ENCODE measurements around the gene DAB2IP. TPM values are rescaled to one million over a fixed set of nuclear protein-coding genes. Genes with fewer than 3 reads are reported as not detected.

DAB2IP gene
- total RNA-seq, 1 experiment from 2014 or later, result 17.0 TPM

DNA sequence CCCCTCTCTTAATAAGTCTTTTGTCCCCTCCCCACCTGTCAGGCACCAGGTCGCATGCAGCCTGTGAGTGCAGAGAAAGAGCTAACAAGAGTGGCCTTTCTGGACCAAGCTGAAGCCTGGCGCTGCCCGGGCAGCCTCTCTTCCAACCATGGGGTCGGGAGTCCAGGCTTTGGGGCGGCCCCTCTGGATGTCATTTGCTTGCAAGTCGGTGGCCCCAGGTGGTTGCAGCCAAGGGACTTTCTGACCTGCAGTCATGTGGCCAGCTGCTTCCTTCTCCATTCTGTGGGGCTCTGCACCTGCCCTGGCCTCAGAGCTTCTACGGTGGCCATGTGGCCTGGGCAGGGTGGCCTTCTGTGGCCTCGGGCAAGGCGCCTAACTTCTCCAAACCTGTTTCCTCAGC is 159.7 kb downstream of the DAB2IP start:
- POLR2A ChIA-PET, result no interaction called here
- CTCF ChIA-PET, result interaction anchor here (0.6 kb wide), 1 partner anchor 29 kb away, joined by 3 read pairs; no protein-coding TSS in a partner anchor

DNA sequence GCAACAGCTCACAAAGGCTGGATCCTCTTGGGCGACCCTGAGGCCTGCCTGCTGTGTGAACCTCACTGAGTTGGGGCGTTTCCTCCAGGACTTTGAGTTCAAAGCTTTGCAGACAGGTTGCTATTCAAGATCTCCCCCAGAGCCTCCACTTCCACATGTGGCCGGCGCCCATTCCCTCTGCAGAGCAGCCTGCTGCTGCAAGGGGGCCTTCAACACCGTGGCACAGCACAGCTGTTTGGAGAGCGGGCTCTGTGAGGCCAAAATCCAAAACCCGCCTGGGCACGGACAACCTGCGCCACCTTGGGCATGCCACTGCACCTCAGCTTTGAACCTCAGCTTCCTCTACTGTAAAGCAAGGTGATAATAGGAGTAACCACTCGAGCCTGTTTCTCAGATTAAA is 160.3 kb downstream of the DAB2IP start:
- ChIA-PET POLR2A (no interaction called here), CTCF (interaction anchor here (0.6 kb wide), 1 partner anchor 28 kb away, joined by 3 read pairs; no protein-coding TSS in a partner anchor)
- DNase-seq (ENCODE audit: unreplicated experiment), result no peak
- no peak overlapping the region for H3K4me3 Mint-ChIP-seq (ENCODE audit: unreplicated experiment)
- no peaks in the 10 kb centered on the region for H3K9me3 Mint-ChIP-seq (ENCODE audit: unreplicated experiment)
- intact Hi-C loops (cut with micrococcal nuclease), result no loop called here
- H3K27me3 Mint-ChIP-seq (ENCODE audit: insufficient read depth, unreplicated experiment), result no peaks in the 10 kb centered on the region
- no peaks in the 10 kb centered on the region for H3K4me1 Mint-ChIP-seq (ENCODE audit: insufficient read depth, unreplicated experiment)
- no peak overlapping the region for H3K27ac Mint-ChIP-seq (ENCODE audit: low read depth, unreplicated experiment)
- no TSS peak for BruUV-seq (replicated peaks)
- TF ChIP-seq, protein P1, sequence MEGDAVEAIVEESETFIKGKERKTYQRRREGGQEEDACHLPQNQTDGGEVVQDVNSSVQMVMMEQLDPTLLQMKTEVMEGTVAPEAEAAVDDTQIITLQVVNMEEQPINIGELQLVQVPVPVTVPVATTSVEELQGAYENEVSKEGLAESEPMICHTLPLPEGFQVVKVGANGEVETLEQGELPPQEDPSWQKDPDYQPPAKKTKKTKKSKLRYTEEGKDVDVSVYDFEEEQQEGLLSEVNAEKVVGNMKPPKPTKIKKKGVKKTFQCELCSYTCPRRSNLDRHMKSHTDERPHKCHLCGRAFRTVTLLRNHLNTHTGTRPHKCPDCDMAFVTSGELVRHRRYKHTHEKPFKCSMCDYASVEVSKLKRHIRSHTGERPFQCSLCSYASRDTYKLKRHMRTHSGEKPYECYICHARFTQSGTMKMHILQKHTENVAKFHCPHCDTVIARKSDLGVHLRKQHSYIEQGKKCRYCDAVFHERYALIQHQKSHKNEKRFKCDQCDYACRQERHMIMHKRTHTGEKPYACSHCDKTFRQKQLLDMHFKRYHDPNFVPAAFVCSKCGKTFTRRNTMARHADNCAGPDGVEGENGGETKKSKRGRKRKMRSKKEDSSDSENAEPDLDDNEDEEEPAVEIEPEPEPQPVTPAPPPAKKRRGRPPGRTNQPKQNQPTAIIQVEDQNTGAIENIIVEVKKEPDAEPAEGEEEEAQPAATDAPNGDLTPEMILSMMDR (IDR thresholded peaks at IDR 0.05; ENCODE audit: unreplicated experiment), result no peak
- H3K36me3 Mint-ChIP-seq (ENCODE audit: insufficient read depth, unreplicated experiment), result no peaks in the 10 kb centered on the region

More for the DNA sequence above, 159.7 kb downstream of the DAB2IP start:
- Mint-ChIP-seq H3K4me1 (ENCODE audit: insufficient read depth, unreplicated experiment) (no peaks in the 10 kb centered on the region), H3K9me3 (ENCODE audit: unreplicated experiment) (no peaks in the 10 kb centered on the region), H3K27ac (ENCODE audit: low read depth, unreplicated experiment) (no peak overlapping the region), H3K27me3 (ENCODE audit: insufficient read depth, unreplicated experiment) (no peaks in the 10 kb centered on the region), H3K36me3 (ENCODE audit: insufficient read depth, unreplicated experiment) (no peaks in the 10 kb centered on the region), H3K4me3 (ENCODE audit: unreplicated experiment) (no peak overlapping the region)
- intact Hi-C loops (cut with micrococcal nuclease), result no loop called here
- TF ChIP-seq, protein P1 (IDR thresholded peaks at IDR 0.05; ENCODE audit: unreplicated experiment), result no peak
- DNase-seq (ENCODE audit: unreplicated experiment), result no peak
- BruUV-seq (replicated peaks), result no TSS peak

DNA sequence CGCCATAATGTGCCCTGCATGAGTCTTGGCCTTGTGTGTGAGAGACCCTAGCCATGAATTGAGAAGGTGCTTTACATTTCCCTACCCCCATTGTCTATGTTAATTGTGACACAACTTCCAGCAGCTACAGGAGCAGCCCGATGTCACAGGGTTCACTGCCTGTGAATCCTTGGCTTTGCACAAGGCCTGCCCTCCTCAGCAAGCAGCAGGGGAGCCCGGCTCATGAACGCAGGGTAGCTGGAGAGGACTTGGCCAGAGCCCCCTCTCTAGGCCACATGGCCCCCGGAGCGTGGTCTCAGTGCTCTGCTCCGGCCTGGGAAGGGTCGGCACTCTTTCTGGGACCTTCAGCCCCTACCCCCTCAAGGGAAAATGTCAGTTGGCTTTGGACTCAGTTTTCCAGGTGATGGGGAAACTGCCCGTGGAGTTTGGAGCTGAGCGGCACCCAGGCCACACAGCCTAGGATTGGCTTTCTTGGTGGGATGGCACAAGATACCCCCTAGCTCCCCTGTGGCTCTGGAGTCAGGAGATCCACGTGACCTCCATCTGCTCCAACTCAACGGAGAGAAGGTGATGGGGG is 160.8 kb downstream of the DAB2IP start:
- TF ChIP-seq, protein P1 (IDR thresholded peaks at IDR 0.05; ENCODE audit: unreplicated experiment), result no peak
- Mint-ChIP-seq H3K9me3 (ENCODE audit: unreplicated experiment) (no peaks in the 10 kb centered on the region), H3K36me3 (ENCODE audit: insufficient read depth, unreplicated experiment) (no peaks in the 10 kb centered on the region), H3K4me1 (ENCODE audit: insufficient read depth, unreplicated experiment) (no peaks in the 10 kb centered on the region), H3K27me3 (ENCODE audit: insufficient read depth, unreplicated experiment) (no peaks in the 10 kb centered on the region), H3K4me3 (ENCODE audit: unreplicated experiment) (no peak overlapping the region), H3K27ac (ENCODE audit: low read depth, unreplicated experiment) (no peak overlapping the region)
- no peak for DNase-seq (ENCODE audit: unreplicated experiment)
- intact Hi-C loops (cut with micrococcal nuclease), result no loop called here
- CTCF ChIA-PET, result no interaction called here
- no TSS peak for BruUV-seq (replicated peaks)
- POLR2A ChIA-PET, result no interaction called here

DNA sequence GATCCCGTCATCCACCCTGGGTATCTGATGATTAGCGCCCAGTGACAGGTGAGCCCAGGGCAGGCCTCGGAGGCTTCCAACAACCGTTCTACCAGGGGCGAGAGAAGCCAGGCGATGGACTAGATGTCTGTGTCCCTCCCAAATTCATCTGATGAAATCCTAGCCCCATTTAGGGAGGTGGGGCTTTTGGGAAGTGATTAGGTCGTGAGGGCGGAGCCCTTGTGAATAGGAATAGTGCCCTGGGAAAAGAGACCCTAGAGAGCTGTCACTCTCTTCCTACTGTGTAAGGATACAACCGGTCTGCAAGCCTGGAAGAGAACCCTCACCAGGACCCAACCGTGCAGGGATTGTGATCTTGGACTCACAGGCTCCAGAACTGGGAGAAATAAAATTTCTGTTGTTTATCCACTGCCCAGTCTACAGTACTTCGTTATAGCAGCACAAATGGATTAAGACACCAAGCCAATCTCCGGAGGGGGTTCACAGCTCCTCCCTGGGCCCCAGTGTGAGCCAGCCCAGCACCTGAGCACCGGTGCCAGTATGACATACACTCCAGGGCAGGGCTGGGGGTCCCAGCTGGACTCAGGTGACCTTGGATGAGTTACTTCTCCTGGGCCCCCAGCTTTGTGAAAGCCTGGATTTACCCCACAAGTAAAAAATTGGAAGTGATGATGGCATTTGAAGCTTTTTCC is 162.2 kb downstream of the DAB2IP start:
- Mint-ChIP-seq H3K27me3 (ENCODE audit: insufficient read depth, unreplicated experiment) (no peaks in the 10 kb centered on the region), H3K9me3 (ENCODE audit: unreplicated experiment) (no peaks in the 10 kb centered on the region), H3K4me1 (ENCODE audit: insufficient read depth, unreplicated experiment) (no peaks in the 10 kb centered on the region), H3K36me3 (ENCODE audit: insufficient read depth, unreplicated experiment) (no peaks in the 10 kb centered on the region), H3K4me3 (ENCODE audit: unreplicated experiment) (no peak overlapping the region), H3K27ac (ENCODE audit: low read depth, unreplicated experiment) (no peak overlapping the region)
- DNase-seq (ENCODE audit: unreplicated experiment), result no peak
- intact Hi-C loops (cut with micrococcal nuclease), result no loop called here
- CTCF ChIA-PET, result interaction anchor here (0.5 to 0.9 kb wide), 2 partner anchors 19 to 20 kb away, joined by 3 to 5 read pairs; no protein-coding TSS in a partner anchor
- TF ChIP-seq, protein P1 (IDR thresholded peaks at IDR 0.05; ENCODE audit: unreplicated experiment), result no peak
- no TSS peak for BruUV-seq (replicated peaks)
- POLR2A ChIA-PET, result interaction anchor here (0.6 to 0.9 kb wide), 2 partner anchors 163 to 530 kb away, joined by 3 read pairs; no protein-coding TSS in a partner anchor
